Neural crest cell (in vitro differentiated cells): Measurements from ENCODE around the gene KLHL11. TPM values are rescaled to one million over a fixed set of nuclear protein-coding genes. Genes with fewer than 3 reads are reported as not detected.
"Not testable (repeated sequence)": the region's sequence is repeated elsewhere in the genome, so short reads cannot be mapped to it uniquely, and the experiment has no call there.

Source experiments
- DNase-seq: peaks from one replicate; pipeline ENCODE4 v3.0.0; 2021; ENCODE audit warnings: low read depth, mixed read lengths, low spot score
- H3K27ac Mint-ChIP-seq: one replicate; pipeline ENCODE4 v1.8.0; 2021; ENCODE audit warnings: mild to moderate bottlenecking, mixed read lengths; ENCODE audit not compliant: unreplicated experiment
- H3K27me3 Mint-ChIP-seq: 2 replicates; pipeline ENCODE4 v1.8.0; 2021; ENCODE audit warnings: low read depth, mild to moderate bottlenecking, mixed read lengths
- H3K36me3 Mint-ChIP-seq: 2 replicates; pipeline ENCODE4 v1.8.0; 2021; ENCODE audit warnings: low read depth, mild to moderate bottlenecking, mixed read lengths
- H3K4me1 Mint-ChIP-seq: 2 replicates; pipeline ENCODE4 v1.8.0; 2021; ENCODE audit warnings: mixed read lengths
- H3K4me3 Mint-ChIP-seq: one replicate; pipeline ENCODE4 v1.8.0; 2021; ENCODE audit warnings: mild to moderate bottlenecking, mixed read lengths
- H3K9me3 Mint-ChIP-seq: 2 replicates; pipeline ENCODE4 v1.8.0; 2021; ENCODE audit warnings: mixed read lengths
- CTCF ChIP-seq: fragments of 200-600 bp; sonication (generic); conservative IDR thresholded peaks from 2 replicates; pipeline ENCODE4 v1.5.0; 2021; ENCODE audit warnings: antibody characterized with exemption, mild to moderate bottlenecking
- total RNA-seq: library from RNA; stranded (reverse); gene quantifications from 2 replicates; pipeline ENCODE4 v1.2.1, GENCODE V29; 2021

Gene KLHL11
- total RNA-seq, 1 donor from 2014 or later = 20.4 TPM

DNA sequence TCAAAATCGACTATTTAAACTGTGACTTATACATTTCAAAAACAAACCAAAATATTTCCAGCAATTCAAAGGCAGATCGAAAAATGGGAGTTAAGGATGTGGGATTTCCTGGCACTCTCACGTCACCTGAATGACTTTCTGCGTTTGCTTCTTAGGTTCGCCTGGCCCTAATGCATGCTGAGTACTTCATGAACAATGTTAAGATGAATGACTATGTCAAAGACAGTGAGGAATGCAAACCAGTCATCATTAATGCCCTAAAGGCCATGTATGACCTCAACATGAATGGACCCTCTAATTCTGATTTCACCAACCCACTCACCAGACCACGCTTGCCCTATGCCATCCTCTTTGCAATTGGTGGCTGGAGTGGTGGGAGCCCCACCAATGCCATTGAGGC is 20.3 kb downstream of the KLHL11 start:
- no peak for TF ChIP-seq CTCF
- H3K4me3 Mint-ChIP-seq = no peak overlapping the region
- H3K36me3 Mint-ChIP-seq = no peaks in the 10 kb centered on the region
- H3K4me1 Mint-ChIP-seq = no peaks in the 10 kb centered on the region
- no peak for DNase-seq
- H3K27me3 Mint-ChIP-seq = no peaks in the 10 kb centered on the region
- no peak overlapping the region for H3K27ac Mint-ChIP-seq
- no peaks in the 10 kb centered on the region for H3K9me3 Mint-ChIP-seq

- H3K4me1 Mint-ChIP-seq, H3K4me3 Mint-ChIP-seq, H3K27ac Mint-ChIP-seq, H3K9me3 Mint-ChIP-seq, H3K36me3 Mint-ChIP-seq, H3K27me3 Mint-ChIP-seq, DNase-seq: not testable (repeated sequence)
Observed at GRCh38 chr17:41840781-41841180, 24.4 kb downstream of the KLHL11 start.

DNA sequence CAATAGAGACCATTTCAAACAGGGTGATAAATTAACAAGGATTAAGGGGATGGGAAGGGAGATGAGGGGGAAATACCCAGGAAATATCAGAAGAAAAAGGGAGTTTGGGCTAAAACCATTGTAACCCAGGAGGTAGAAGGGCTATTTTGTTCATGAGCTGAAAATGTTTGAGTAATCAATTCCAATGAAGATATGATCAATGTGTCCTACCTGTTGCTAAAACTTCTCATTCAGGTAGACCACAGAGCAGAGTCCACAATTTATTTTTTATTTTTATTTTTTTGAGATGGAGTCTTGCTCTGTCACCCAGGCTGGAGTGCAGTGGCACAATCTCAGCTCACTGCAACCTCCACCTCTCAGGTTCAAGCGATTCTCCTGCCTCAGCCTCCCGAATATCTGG is 25.8 kb downstream of the KLHL11 start:
- H3K4me3 Mint-ChIP-seq, H3K27me3 Mint-ChIP-seq, DNase-seq, H3K9me3 Mint-ChIP-seq, H3K27ac Mint-ChIP-seq, H3K36me3 Mint-ChIP-seq: not testable (repeated sequence)
- peaks cover 11% of the 10 kb centered on the region for H3K4me1 Mint-ChIP-seq

DNA sequence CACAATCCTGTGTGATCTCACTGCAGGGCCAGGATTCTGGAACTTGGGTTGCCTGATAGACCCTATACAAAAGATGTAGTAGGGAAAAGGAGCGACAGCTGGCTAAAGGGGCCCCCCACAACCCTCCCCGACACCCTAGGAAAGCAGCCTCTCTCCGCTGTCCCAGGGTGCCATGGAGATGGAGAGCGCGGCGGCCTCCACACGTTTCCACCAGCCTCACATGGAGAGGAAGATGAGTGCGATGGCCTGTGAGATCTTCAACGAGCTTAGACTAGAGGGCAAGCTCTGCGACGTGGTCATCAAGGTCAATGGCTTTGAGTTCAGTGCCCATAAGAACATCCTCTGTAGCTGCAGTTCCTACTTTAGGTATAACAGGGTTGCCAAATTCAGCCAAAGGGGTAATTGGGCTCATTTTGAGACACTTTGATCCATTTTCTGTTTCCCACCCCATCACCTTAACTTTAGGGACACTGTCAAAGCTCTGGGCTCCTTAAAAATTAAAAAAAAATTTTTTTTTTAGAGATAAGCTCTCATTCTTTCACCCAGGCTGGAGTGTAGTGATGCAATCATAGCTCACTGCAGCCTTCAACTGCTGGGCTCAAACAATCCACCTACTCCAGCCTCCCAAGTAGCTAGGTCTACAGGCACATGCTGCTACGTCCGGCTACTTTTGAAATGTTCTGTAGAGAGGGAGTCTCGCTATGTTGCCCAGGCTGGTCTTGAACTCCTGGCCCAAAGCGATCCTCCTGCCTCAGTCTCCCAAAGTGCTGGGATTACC is 27.3 kb downstream of the KLHL11 start, which contains the start of gene KLHL10:
KLHL10 (plus strand) TSS at position 65 of the 778 bp plus-strand sequence; CDS start at position 173, 108 bp downstream.
- Mint-ChIP-seq H3K27me3 (no peaks in the 10 kb centered on the region), H3K9me3 (no peaks in the 10 kb centered on the region), H3K4me1 (peaks cover 12% of the 10 kb centered on the region), H3K36me3 (peaks cover under 1% of the 10 kb centered on the region), H3K4me3 (peak within 1 kb of the TSS; percentile 87), H3K27ac (no peak within 1 kb of the TSS)
- no peak for DNase-seq
- TF ChIP-seq CTCF = no peak

DNA sequence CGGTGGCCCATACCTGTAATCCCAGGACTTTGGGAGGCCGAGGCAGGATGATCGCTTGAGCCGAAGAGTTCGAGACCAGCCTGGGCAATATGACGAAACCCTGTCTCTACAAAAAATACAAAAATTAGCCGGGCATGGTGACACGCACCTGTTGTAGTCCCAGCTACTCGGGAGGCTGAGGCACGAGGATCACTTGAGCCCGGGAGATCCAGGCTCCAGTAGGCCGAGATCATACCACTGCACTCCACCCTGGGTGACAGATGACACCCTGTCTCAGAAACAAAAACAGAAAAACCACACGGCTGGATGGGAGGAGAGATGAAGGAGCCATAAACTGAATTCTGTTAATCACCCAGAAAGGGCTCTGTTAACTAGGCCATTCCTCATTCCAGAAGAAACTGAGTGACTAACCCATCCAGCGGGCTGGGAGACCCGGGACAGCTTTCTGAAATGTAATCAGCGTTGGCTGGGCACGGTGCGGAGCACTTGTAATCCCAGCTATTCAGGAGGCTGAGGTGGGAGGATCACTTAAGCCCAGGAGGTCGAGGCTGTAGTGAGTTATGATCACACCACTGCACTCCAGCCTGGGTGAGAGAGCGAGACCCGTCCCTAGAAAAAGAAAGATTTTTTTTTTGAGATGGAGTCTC is 28.6 kb downstream of the KLHL11 start:
- DNase-seq = no peak
- Mint-ChIP-seq H3K4me1 (peaks cover 12% of the 10 kb centered on the region), H3K27me3 (no peaks in the 10 kb centered on the region), H3K36me3 (peaks cover 2% of the 10 kb centered on the region), H3K27ac (no peak overlapping the region), H3K4me3 (peak overlapping the region; percentile 87), H3K9me3 (no peaks in the 10 kb centered on the region)
- no peak for TF ChIP-seq CTCF

DNA sequence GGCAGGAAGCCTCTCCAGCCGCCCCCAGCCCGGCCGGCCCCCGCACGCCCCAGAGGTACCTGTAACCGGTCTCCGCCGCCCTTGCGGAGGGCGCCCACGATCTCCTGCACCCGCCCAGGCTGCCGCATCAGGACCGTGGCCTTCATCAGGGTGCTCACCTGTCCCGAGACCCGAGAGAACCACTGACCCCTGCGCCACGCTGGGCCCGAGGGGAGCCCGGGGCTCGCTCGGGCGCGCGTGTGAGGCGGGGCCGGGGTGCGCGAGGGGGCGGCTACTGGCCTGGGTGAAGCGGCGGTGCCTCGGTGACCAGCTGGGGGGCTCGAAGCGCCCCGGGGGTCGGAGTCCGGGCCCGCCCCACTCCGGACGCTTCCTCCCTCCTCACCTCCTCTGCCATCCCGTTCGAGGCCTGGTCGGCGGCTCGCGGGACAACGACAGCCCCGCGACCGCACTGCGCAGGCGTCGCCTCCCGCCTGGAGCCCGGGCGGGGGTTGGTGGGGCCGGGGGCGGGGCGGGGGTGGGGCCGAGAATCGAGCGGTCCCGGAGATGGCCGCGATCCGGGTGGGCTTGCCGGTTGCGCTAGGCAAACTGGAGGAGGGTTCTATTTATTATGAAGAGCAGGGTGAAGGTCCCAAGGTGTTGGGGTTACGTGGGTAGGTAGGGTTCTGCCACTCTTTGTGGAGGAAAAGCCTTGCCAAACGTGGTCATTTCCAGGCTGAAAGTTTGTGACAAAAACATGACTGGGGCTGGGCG is 29.2 kb downstream of the KLHL11 start, which contains the start of gene NT5C3B:
NT5C3B (minus strand) TSS at position 433 of the 750 bp plus-strand sequence; CDS start at position 394, 39 bp downstream.
- peak; percentile 56 for DNase-seq
- Mint-ChIP-seq H3K36me3 (peaks cover 2% of the 10 kb centered on the region), H3K27me3 (no peaks in the 10 kb centered on the region), H3K9me3 (no peaks in the 10 kb centered on the region), H3K4me3 (peak within 1 kb of the TSS; percentile 93), H3K27ac (peak within 1 kb of the TSS; percentile 7), H3K4me1 (peaks cover 12% of the 10 kb centered on the region)
- TF ChIP-seq CTCF = no peak
